ENCODE measurements around the gene SFPQ. TPM values are rescaled to one million over a fixed set of nuclear protein-coding genes. Genes with fewer than 3 reads are reported as not detected.
A peak's percentile ranks its signal among the peaks of the same experiment; 100 is the strongest.
"Not testable (repeated sequence)": the region's sequence is repeated elsewhere in the genome, so short reads cannot be mapped to it uniquely, and the experiment has no call there.

The SFPQ gene
- total RNA-seq = 147 and 275 TPM in 2 replicates

GRCh38 chr1:35192853-35193664 lies at the start of gene SFPQ:
Gene SFPQ (minus strand): TSS chr1:35193145. CDS start chr1:35193049, 96 bp downstream.
- peak within 1 kb of the TSS; percentile 87 for H3K4me3 ChIP-seq (ENCODE audit: low read depth, low read length)
- peak; percentile 47 for FAIRE-seq
- TF ChIP-seq CTCF (IDR thresholded peaks at IDR 0.05; ENCODE audit: insufficient read depth, low read length, severe bottlenecking) = no peak
- H3K27me3 ChIP-seq (ENCODE audit: control insufficient read depth, insufficient read depth, low read length) = no peaks in the 10 kb centered on the region
- DNase-seq (ENCODE audit: low read depth) = peak; percentile 98
- H3K36me3 ChIP-seq (ENCODE audit: control insufficient read depth, insufficient read depth, low read length) = peaks cover 21% of the 10 kb centered on the region

GRCh38 chr1:35236772-35237171 lies 43.8 kb upstream of the SFPQ start:
- not testable (repeated sequence) for FAIRE-seq; H3K4me3 ChIP-seq (ENCODE audit: low read depth, low read length); H3K36me3 ChIP-seq (ENCODE audit: control insufficient read depth, insufficient read depth, low read length); H3K27me3 ChIP-seq (ENCODE audit: control insufficient read depth, insufficient read depth, low read length); DNase-seq (ENCODE audit: low read depth)

GRCh38 chr1:35231287-35231686 lies 38.3 kb upstream of the SFPQ start:
- no peak for TF ChIP-seq CTCF (IDR thresholded peaks at IDR 0.05; ENCODE audit: insufficient read depth, low read length, severe bottlenecking)
- H3K4me3 ChIP-seq (ENCODE audit: low read depth, low read length) = no peak overlapping the region
- no peak for DNase-seq (ENCODE audit: low read depth)
- no peaks in the 10 kb centered on the region for H3K36me3 ChIP-seq (ENCODE audit: control insufficient read depth, insufficient read depth, low read length)
- H3K27me3 ChIP-seq (ENCODE audit: control insufficient read depth, insufficient read depth, low read length) = no peaks in the 10 kb centered on the region
- no peak for FAIRE-seq

GRCh38 chr1:35229587-35230360 lies 36.8 kb upstream of the SFPQ start:
- Histone ChIP-seq H3K36me3 (ENCODE audit: control insufficient read depth, insufficient read depth, low read length) (no peaks in the 10 kb centered on the region), H3K4me3 (ENCODE audit: low read depth, low read length) (no peak overlapping the region), H3K27me3 (ENCODE audit: control insufficient read depth, insufficient read depth, low read length) (no peaks in the 10 kb centered on the region)
- FAIRE-seq (no peak), DNase-seq (ENCODE audit: low read depth) (no peak)
- no peak for TF ChIP-seq CTCF (IDR thresholded peaks at IDR 0.05; ENCODE audit: insufficient read depth, low read length, severe bottlenecking)

- DNase-seq (ENCODE audit: low read depth) (no peak), FAIRE-seq (no peak)
- H3K27me3 ChIP-seq (ENCODE audit: control insufficient read depth, insufficient read depth, low read length) = no peaks in the 10 kb centered on the region
- TF ChIP-seq CTCF (IDR thresholded peaks at IDR 0.05; ENCODE audit: insufficient read depth, low read length, severe bottlenecking) = no peak
- no peaks in the 10 kb centered on the region for H3K36me3 ChIP-seq (ENCODE audit: control insufficient read depth, insufficient read depth, low read length)
- no peak overlapping the region for H3K4me3 ChIP-seq (ENCODE audit: low read depth, low read length)
Measured at GRCh38 chr1:35226546-35226945, 33.6 kb upstream of the SFPQ start.

GRCh38 chr1:35223084-35223630 lies 30.2 kb upstream of the SFPQ start:
- TF ChIP-seq CTCF (IDR thresholded peaks at IDR 0.05; ENCODE audit: insufficient read depth, low read length, severe bottlenecking) = no peak
- Histone ChIP-seq H3K27me3 (ENCODE audit: control insufficient read depth, insufficient read depth, low read length) (no peaks in the 10 kb centered on the region), H3K4me3 (ENCODE audit: low read depth, low read length) (no peak overlapping the region), H3K36me3 (ENCODE audit: control insufficient read depth, insufficient read depth, low read length) (no peaks in the 10 kb centered on the region)
- FAIRE-seq = no peak
- no peak for DNase-seq (ENCODE audit: low read depth)

Measured in bronchial epithelial cell (primary cell).